ENCODE measurements around the gene BICD1. TPM values are rescaled to one million over a fixed set of nuclear protein-coding genes. Genes with fewer than 3 reads are reported as not detected.

The BICD1 gene
- polyA plus RNA-seq, 2 of the 4 experiments (the other 2 are of a cell fraction): 13.0 to 24.3 TPM

DNA sequence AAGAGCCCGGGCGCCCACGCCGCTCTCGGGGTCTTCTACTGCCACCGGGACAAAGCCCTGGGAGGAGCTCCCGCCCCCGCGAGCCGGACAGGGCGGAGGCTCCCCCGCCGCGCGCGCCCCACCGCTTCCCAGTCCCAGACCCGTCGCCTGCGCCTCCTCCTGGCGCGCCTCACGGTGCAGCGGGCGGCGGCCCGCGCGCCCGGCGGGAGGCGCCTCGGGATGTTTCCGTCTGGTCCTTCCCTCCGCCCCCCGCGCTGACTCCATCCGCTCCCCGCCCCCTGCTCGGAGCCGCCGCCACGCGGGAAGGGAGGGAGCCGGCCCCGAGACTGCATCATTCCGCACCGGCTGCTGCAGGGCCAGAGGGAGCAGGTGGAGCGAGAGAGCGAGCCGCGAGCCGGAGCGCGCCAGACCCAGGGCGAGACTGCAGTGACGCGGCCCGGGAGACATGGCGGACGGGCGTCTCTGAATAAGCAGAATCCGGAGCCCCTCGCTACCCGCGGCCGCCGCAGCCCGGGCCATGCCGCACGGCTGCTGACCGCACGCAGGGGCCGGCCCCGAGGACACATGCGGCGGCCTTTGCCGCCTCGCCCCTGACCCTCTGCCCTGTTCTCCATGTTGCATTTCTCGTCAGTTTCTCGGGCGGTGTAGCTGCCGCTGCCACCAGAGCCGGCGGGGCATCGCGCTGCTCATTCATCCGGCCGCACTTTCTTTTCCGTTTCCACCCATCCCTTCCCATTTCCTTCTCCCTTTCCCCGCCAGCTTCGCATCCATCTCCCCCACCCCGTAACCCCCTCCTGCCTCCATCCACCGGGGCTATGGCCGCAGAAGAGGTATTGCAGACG is at the start of gene BICD1 (continued):
- TF ChIP-seq, protein P1, sequence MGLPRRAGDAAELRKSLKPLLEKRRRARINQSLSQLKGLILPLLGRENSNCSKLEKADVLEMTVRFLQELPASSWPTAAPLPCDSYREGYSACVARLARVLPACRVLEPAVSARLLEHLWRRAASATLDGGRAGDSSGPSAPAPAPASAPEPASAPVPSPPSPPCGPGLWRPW (IDR thresholded peaks at IDR 0.05): no peak
- TF ChIP-seq NFE2L2 (conservative IDR thresholded peaks at IDR 0.05; ENCODE audit: low read length) (no peak), POLR2AphosphoS2 (conservative IDR thresholded peaks at IDR 0.05; ENCODE audit: low read length) (no peak), KDM1A (IDR thresholded peaks at IDR 0.05; ENCODE audit: low read depth) (no peak), MAZ (IDR thresholded peaks at IDR 0.05; ENCODE audit: borderline replicate concordance, low read depth, low read length) (0 out of 2 replicates have a peak, but pooled peaks have one; percentile 17), RARB (CRISPR knock-in tag; IDR thresholded peaks at IDR 0.05) (no peak), SMC3 (IDR thresholded peaks at IDR 0.05) (peak; percentile 83), EHF (CRISPR knock-in tag; IDR thresholded peaks at IDR 0.05) (no peak), CHD4 (IDR thresholded peaks at IDR 0.05; ENCODE audit: borderline replicate concordance) (no peak), SREBF2 (IDR thresholded peaks at IDR 0.05) (no peak), RNF2 (IDR thresholded peaks at IDR 0.05; ENCODE audit: borderline replicate concordance, low read depth) (no peak), NR3C1 (IDR thresholded peaks at IDR 0.05) (no peak), EP300 (IDR thresholded peaks at IDR 0.05) (no peak; a peak in 1 of 5 replicates), HOXB13 (CRISPR knock-in tag; IDR thresholded peaks at IDR 0.05; ENCODE audit: low read depth) (no peak), MYC (IDR thresholded peaks at IDR 0.05; ENCODE audit: borderline replicate concordance, low read length) (no peak; the same call in 1 of the 2 replicates), MAFK (IDR thresholded peaks at IDR 0.05; ENCODE audit: partially characterized antibody) (no peak), EHMT2 (IDR thresholded peaks at IDR 0.05; ENCODE audit: low read depth) (no peak), RFX5 (IDR thresholded peaks at IDR 0.05) (no peak), TFCP2L1 (CRISPR knock-in tag; IDR thresholded peaks at IDR 0.05) (peak; percentile 55; the same call in 1 of the 2 replicates), ZSCAN20 (CRISPR knock-in tag; IDR thresholded peaks at IDR 0.05) (no peak), ESRRA (IDR thresholded peaks at IDR 0.05; ENCODE audit: borderline replicate concordance, low read length) (no peak), CEBPB (IDR thresholded peaks at IDR 0.05) (no peak), PHF8 (IDR thresholded peaks at IDR 0.05; ENCODE audit: borderline replicate concordance, low read depth) (peak; percentile 46; the same call in 1 of the 2 replicates), HOXA7 (CRISPR knock-in tag; IDR thresholded peaks at IDR 0.05) (no peak), HDAC2 (IDR thresholded peaks at IDR 0.05) (0 out of 2 replicates have a peak, but pooled peaks have one; percentile 24), GATA3 (IDR thresholded peaks at IDR 0.05; ENCODE audit: borderline replicate concordance) (peak; percentile 46), FOXS1 (CRISPR knock-in tag; IDR thresholded peaks at IDR 0.05) (no peak), ZNF302 (CRISPR knock-in tag; IDR thresholded peaks at IDR 0.05) (no peak)
- TF ChIP-seq, protein P2, sequence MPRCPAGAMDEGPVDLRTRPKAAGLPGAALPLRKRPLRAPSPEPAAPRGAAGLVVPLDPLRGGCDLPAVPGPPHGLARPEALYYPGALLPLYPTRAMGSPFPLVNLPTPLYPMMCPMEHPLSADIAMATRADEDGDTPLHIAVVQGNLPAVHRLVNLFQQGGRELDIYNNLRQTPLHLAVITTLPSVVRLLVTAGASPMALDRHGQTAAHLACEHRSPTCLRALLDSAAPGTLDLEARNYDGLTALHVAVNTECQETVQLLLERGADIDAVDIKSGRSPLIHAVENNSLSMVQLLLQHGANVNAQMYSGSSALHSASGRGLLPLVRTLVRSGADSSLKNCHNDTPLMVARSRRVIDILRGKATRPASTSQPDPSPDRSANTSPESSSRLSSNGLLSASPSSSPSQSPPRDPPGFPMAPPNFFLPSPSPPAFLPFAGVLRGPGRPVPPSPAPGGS (IDR thresholded peaks at IDR 0.05): peak; percentile 75; the same call in 2 of the 3 replicates
- TF ChIP-seq, protein P3, sequence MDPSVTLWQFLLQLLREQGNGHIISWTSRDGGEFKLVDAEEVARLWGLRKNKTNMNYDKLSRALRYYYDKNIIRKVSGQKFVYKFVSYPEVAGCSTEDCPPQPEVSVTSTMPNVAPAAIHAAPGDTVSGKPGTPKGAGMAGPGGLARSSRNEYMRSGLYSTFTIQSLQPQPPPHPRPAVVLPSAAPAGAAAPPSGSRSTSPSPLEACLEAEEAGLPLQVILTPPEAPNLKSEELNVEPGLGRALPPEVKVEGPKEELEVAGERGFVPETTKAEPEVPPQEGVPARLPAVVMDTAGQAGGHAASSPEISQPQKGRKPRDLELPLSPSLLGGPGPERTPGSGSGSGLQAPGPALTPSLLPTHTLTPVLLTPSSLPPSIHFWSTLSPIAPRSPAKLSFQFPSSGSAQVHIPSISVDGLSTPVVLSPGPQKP (IDR thresholded peaks at IDR 0.05; ENCODE audit: low read depth, low read length): no peak
